ENCODE measurements around the gene TEX2.

DNA sequence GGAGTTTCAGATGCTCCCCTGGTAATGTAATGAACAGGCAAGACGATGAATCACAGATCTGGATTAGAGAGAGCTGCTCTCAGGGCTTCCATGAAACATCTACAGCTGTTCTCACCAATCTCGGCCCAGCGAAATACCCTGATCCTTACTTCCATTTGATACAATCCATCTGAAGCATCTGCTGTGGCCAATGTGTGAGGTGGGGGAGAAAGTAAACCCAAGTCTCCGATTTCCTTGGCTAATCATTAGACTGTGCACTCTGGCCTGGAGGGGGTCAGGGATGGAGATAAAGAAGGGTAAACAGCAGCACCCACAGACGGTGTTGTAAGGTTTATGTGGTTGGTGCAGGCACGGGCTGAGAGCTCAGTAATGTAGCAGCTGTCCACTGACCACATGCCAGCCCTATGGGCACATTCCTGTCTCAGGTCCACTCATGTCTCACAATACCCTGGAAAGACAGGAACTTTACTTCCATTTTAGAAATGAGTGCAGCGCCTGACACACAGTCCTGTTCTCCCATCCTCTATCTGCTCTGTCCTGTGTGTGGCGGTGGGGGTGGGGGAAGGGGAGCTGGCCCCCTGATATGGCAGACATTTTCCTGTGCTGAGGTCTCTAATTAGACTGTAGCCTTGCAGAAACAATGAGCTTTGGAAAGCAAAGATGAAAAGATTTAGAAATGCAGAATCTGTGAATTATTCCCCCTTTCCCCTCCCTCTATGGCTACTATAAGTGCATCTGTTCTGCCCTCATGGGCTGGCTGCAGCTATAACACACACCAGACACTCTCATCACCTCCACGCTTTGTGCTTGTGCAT, 84.8 kb downstream of the TEX2 start:
- no peak for TF ChIP-seq POLR2A (IDR thresholded peaks at IDR 0.05)
- TF ChIP-seq, protein P1, sequence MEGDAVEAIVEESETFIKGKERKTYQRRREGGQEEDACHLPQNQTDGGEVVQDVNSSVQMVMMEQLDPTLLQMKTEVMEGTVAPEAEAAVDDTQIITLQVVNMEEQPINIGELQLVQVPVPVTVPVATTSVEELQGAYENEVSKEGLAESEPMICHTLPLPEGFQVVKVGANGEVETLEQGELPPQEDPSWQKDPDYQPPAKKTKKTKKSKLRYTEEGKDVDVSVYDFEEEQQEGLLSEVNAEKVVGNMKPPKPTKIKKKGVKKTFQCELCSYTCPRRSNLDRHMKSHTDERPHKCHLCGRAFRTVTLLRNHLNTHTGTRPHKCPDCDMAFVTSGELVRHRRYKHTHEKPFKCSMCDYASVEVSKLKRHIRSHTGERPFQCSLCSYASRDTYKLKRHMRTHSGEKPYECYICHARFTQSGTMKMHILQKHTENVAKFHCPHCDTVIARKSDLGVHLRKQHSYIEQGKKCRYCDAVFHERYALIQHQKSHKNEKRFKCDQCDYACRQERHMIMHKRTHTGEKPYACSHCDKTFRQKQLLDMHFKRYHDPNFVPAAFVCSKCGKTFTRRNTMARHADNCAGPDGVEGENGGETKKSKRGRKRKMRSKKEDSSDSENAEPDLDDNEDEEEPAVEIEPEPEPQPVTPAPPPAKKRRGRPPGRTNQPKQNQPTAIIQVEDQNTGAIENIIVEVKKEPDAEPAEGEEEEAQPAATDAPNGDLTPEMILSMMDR (IDR thresholded peaks at IDR 0.05): peak in 1 of 3 donors; percentile 47
